H1 (cell line): ENCODE results near the gene RBM15.

ENCODE experiments used
- BCL11A ChIP-seq, 2 experiments: IDR thresholded peaks; one replicate each; pipeline ENCODE4 v1.6.1; 2011; ENCODE audit warnings: low read depth in 2 of 2, low read length in 2 of 2, mild to moderate bottlenecking in 2 of 2
- CTCF ChIP-seq, 3 experiments: IDR thresholded peaks; 1 replicate in 2 of 3; 2 replicates in 1 of 3; pipeline versions ENCODE4 v1.5.1 to v1.6.1; 2011; ENCODE audit warnings: low read length in 3 of 3, mild to moderate bottlenecking in 3 of 3, inconsistent platforms in 2 of 3, low read depth in 1 of 3, moderate library complexity in 1 of 3; ENCODE audit not compliant: insufficient read depth in 1 of 3; ENCODE audit errors: control extremely low read depth in 1 of 3
- EP300 ChIP-seq, 2 experiments: IDR thresholded peaks; 1 replicate in 1 of 2; 2 replicates in 1 of 2; pipeline ENCODE4 v1.6.1; 2011 to 2012; ENCODE audit warnings: low read depth in 2 of 2, low read length in 2 of 2, mild to moderate bottlenecking in 2 of 2, borderline replicate concordance in 1 of 2, inconsistent platforms in 1 of 2, moderate library complexity in 1 of 2
- EZH2 ChIP-seq: fragments of 200-600 bp; sonication (generic); IDR thresholded peaks from 2 replicates; pipeline ENCODE4 v1.7.1; 2012; ENCODE audit warnings: low read depth, mild to moderate bottlenecking, moderate library complexity, low read length, inconsistent platforms; ENCODE audit not compliant: severe bottlenecking
- JUND ChIP-seq: IDR thresholded peaks from 2 replicates; pipeline ENCODE4 v1.6.1; 2011; ENCODE audit warnings: mild to moderate bottlenecking, improper control_type of control experiment, low read length
- KDM5A ChIP-seq: fragments of 200-600 bp; IDR thresholded peaks from 2 replicates; pipeline ENCODE4 v1.7.1; 2012; ENCODE audit warnings: mild to moderate bottlenecking, low read length, inconsistent platforms, mixed read lengths
- POLR2A ChIP-seq, 2 experiments: IDR thresholded peaks; 1 replicate in 1 of 2; 2 replicates in 1 of 2; pipeline ENCODE4 v1.6.1; 2011; ENCODE audit warnings: low read depth in 2 of 2, low read length in 2 of 2, mild to moderate bottlenecking in 2 of 2; ENCODE audit errors: control extremely low read depth in 1 of 2
- RAD21 ChIP-seq, 2 experiments: IDR thresholded peaks in 1 of 2; conservative IDR thresholded peaks in 1 of 2; 2 replicates each; pipeline ENCODE4 v1.6.1; 2011; ENCODE audit warnings: low read depth in 2 of 2, low read length in 2 of 2, improper control_type of control experiment in 1 of 2, inconsistent platforms in 1 of 2, mild to moderate bottlenecking in 1 of 2, moderate library complexity in 1 of 2
- RFX5 ChIP-seq: IDR thresholded peaks from 2 replicates; pipeline ENCODE4 v1.6.1; 2011; ENCODE audit warnings: low read depth, low read length, improper control_type of control experiment, borderline replicate concordance

- no peak for TF ChIP-seq CTCF (IDR thresholded peaks at IDR 0.05; ENCODE audit: control extremely low read depth in 1 of 3, insufficient read depth in 1 of 3, low read depth in 1 of 3, low read length in 3 of 3)
- TF ChIP-seq KDM5A, result no peak
- no peak for TF ChIP-seq EP300 (IDR thresholded peaks at IDR 0.05; ENCODE audit: borderline replicate concordance in 1 of 2, low read depth in 2 of 2, low read length in 2 of 2)
- no peak for TF ChIP-seq JUND
- TF ChIP-seq RFX5, result no peak
- no peak for TF ChIP-seq RAD21 (IDR thresholded peaks at IDR 0.05 in 1 of 2, conservative IDR thresholded peaks at IDR 0.05 in 1 of 2; ENCODE audit: low read depth in 2 of 2, low read length in 2 of 2)
- no peak for TF ChIP-seq POLR2A (IDR thresholded peaks at IDR 0.05; ENCODE audit: control extremely low read depth in 1 of 2, low read depth in 2 of 2, low read length in 2 of 2)
- TF ChIP-seq EZH2, result no peak
- no peak for TF ChIP-seq BCL11A (IDR thresholded peaks at IDR 0.05; ENCODE audit: low read depth in 2 of 2, low read length in 2 of 2)
These were observed 38.6 kb upstream of the RBM15 start for GRCh38 chr1:110300412-110301085.
